ENCODE measurements around the gene TMEM213.

DNA sequence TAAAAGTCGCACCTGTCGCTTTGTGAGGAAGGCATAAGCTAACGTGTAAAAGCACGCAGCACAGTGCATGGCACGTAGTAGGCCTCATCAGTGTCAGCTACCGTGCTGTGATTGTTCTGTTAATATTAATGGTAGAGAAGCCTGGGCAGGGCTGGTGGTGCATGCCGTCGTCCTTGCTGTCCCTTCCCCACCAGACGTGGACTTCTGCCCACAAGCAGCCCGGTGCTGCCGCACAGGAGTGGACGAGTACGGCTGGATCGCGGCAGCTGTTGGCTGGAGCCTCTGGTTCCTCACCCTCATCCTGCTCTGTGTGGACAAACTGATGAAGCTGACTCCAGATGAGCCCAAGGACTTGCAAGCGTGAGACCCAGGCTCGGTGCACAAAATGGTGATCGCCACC, 4.9 kb downstream of the TMEM213 start:
- TF ChIP-seq, protein P1, sequence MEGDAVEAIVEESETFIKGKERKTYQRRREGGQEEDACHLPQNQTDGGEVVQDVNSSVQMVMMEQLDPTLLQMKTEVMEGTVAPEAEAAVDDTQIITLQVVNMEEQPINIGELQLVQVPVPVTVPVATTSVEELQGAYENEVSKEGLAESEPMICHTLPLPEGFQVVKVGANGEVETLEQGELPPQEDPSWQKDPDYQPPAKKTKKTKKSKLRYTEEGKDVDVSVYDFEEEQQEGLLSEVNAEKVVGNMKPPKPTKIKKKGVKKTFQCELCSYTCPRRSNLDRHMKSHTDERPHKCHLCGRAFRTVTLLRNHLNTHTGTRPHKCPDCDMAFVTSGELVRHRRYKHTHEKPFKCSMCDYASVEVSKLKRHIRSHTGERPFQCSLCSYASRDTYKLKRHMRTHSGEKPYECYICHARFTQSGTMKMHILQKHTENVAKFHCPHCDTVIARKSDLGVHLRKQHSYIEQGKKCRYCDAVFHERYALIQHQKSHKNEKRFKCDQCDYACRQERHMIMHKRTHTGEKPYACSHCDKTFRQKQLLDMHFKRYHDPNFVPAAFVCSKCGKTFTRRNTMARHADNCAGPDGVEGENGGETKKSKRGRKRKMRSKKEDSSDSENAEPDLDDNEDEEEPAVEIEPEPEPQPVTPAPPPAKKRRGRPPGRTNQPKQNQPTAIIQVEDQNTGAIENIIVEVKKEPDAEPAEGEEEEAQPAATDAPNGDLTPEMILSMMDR (IDR thresholded peaks at IDR 0.05 in 8 of 11, conservative IDR thresholded peaks at IDR 0.05 in 3 of 11), result no peak
- no peak for TF ChIP-seq POLR2A (IDR thresholded peaks at IDR 0.05)
